Activated T-cell treated with anti-CD3 and anti-CD28 coated beads for 48 hours (primary cell): ENCODE measurements around the gene CLDN8.

Source experiments
- DNase-seq: peaks from one replicate; pipeline ENCODE4 v3.0.0-alpha.2; 2020; ENCODE audit warnings: low read depth

Gene CLDN8

DNA sequence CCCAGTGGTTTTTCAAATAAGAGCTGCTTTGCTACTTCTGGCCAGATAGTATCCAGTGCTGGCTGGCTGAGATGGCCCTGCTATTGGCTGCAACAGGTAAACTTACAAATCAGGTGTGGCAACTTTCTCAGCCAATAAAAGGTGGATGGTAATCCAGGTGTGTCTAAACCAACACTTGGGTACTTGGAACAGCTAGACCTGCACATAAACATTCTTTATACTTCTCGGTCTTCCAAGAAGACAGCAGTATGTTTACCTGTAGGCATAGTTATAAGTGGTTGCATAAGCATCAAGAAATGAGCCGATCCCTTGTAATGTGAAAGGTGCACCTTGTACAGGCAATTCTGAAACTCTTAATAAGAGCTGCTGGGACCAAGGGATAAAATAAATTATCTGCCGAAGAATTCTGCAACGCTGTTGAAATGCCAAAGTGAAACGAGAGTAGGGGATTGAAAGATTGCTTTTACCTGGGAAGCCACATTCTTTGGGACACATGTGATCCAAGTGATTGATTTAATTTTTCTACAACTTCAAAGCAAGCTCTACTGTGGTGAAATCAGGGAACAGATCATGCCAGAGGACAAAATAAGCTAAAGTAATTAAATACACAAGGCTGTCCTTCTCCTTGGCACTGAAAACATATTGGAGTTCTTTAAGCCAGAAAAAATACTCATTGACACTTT is at the start of gene CLDN8:
CLDN8 (minus strand) TSS at position 57 of the 683 bp plus-strand sequence. CDS start 172 bp downstream, outside the sequence.
- no peak for DNase-seq

DNA sequence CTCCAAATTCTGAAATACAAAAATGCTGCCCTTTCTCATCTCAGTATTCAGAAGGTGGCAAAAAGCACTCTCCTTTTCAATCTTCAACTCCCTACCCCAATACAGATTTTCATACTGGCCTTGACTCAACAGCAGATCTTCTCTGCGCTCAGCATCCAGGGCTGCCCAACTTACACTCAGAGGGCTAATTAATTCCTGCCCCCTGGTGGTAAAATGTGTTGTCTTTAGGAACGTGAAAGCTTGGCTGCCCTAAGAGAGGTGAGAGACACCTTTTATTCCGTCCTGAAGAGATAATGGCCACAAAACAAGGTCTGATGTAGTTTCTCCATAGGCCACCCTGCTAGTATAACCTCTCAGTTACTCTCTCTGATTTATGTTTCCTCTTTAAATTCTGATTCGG is 41.9 kb upstream of the CLDN8 start:
- no peak for DNase-seq

DNA sequence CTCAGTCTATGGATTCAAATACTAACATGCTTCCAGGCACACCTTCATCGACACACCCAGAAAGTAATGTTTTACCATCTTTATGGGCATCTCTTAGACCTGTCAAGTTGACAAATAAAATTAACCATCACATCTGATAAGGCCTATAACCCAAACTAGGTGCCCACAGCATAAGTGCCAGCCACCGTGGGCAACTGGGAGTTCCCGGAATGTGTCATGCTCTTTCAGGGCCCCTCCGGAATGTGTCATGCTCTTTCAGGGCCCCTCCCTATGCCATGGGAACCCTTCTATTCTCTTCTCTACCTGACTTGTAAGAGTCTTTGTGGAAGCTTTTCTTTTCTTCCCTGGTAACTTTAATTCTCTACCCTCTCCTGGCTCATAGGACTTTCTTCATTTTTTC is 40.2 kb upstream of the CLDN8 start:
- no peak for DNase-seq

DNA sequence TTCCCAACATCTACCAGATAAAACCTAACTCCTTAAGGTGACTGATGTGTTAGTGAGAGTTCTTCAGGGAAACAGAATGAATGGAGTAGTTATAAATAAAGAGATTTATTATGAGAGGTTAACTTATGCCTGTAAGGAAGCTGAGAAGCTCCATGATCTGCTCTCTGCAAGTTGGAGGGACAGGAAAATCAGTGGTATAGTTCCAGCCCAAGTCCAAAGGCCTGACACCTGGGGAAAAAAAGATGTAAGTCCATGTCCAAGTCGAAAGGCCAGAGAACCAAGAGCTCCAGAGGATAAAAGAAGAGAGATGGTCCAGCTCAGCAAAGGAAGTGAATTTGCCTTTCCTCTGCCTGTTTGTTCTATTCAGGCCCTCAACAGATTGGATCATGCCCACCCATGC is 39.8 kb upstream of the CLDN8 start:
- no peak for DNase-seq

DNA sequence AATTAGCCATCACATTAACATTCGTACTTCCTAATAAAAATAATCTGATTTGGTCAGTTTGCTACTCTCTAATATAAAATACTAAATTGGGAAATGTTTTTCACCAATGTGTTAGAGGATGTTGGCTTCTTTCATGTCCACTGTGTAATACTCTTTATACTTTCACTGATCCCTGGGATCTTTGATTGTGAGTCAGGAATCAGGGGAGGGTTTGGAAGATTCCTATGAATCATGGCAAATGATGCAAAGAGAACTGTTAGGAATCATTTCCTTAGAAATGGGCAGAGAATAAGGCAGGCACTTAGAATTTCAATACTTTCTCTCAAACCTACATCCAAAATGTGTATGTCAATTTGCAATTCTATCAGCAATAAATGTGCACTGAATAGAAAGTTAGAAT is 35.9 kb upstream of the CLDN8 start:
- DNase-seq, result no peak

DNA sequence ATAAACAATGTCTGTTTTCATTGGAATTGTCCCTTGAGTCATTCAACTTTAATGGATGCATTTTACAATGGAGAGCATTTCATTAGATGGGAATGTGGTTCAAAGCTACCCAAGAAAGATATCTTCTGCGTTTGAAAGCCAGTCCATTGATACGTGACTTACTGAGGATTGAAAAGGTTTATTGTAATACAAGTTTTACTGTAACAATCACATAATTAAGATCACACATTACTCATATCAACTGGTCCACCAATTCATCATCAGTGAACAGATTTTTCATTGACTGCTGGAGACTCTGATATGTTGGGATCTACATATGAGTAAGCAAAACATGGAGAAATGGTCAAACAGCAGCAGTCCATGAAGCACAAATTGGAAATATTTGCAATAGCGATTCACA is 34.0 kb upstream of the CLDN8 start:
- no peak for DNase-seq

DNA sequence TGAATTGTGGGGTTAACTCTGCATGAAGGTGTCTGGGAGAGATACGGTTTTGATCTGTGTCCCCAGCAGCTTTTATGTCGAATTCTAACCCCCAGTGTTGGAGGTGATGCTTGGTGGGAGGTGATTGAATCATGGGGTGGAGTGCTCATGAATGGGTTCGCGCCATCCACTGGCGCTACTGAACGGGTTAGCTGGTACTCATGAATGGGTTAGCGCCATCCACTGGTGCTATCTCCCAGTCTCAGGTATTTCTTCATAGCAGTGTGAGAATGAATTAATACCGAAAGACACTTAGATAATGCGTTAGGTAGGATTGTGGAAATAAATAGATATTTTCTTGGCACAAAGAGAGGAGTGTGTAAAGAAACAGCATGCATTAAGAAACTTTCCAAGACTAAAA is 32.9 kb upstream of the CLDN8 start:
- no peak for DNase-seq

DNA sequence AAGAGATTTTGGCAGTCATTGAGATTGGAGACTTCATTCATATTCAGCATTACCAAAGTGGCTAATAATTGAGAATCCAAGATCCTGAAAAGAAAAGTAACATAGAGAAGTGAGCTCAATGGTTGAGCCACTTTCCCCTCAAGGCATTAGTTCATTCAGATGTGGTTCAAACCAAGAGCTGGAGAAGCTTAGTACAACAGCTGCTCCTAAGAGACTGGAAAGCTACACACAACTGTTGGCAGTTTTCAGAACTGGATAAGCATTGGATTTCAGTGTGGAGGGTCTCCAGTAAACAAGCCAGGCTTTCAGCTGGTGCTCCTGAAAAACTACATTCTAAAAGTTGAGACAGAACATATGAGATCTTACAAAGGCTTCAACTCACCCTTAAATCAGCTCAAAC is 29.2 kb upstream of the CLDN8 start:
- DNase-seq, result no peak

DNA sequence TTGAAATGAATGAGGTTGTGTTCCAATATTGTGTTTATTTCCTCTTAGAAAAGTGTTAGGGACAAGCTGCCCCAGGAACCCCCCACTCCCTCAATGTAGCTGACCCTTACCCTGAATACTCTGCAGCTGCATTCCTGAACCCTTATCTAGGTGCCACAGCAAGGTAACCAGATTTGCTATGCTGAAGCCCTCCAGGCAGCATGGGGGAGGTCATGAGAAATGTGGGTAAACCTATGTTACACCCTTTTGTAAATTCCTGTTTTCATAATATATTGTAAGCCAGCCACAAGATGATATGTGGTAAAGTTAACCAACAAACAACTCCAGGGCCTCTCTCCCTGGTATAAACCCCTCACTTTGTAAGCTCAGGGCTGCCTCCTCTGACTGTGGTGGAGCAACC is 27.8 kb upstream of the CLDN8 start:
- DNase-seq, result no peak

DNA sequence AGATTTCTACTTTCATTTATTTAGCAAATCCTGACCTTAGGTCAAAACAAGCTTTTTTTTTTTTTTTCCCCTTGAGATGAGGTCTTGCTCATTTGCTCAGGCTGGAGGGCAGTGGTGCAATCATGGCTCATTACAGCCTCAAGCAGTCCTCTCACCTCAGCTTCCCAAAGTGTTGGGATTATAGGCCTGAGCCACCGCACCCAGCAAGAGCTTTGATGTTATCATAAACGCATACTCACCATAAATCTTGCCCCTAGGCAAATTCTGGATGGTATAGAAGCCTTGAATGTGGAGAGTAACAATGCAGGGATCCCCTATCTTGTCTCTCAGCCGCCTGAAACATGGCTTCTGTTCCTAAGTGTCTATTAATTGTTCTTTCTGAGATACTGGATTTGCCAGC is 24.8 kb upstream of the CLDN8 start:
- no peak for DNase-seq

DNA sequence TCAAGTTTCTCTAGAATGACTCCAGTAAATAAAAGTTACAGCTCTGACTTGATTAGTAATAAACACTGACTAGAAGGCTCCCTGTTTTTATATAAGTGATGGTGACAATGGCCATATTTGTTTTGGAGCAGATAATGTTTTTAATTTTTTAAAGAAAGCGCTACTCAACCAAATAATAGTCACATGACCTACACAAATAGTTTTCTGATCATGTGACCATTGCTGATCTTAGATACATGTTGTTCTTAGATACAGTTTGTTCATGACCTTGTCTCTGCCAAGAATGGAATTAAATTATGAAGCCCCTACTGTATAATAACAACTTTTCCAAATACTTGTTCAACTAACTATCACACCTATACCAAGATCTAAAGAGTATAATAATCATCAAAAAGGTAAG is 22.3 kb upstream of the CLDN8 start:
- no peak for DNase-seq

DNA sequence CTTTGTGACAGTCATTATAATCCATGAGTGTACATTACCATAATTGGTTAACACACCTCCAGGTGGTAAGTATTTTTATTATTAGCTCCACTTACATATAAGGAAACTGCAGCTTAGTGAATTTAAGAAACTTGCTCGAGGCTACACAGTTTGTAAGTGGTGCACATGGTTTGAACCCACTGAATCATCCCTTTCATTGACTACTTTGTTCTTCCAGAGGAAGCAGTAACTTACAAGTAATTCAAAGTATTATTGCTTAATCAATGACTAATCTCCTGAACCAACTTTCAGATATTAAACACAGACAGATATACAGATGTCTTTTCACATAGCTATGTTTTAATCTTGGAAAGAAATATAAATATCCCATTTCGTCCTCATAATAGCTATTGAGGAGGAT is 18.7 kb upstream of the CLDN8 start:
- DNase-seq, result no peak

DNA sequence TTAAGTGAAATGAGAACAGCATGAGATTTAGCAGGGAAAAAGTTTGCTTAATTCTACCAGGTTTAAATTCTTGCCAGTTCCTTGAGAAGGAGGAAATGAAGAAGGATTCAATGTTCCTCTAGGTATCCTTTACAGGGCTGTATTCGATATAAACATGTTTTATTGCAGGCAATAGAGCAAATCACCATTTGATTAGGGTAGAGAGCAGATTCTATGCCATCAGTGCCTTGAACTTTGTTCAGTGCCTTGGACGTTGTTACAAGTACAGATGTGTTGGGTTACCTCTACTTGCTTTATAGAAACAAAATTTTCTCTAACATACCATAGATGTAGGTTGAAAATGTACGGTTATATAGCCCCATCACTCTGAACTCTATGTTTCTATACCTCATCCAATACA is 18.2 kb upstream of the CLDN8 start:
- DNase-seq, result no peak

DNA sequence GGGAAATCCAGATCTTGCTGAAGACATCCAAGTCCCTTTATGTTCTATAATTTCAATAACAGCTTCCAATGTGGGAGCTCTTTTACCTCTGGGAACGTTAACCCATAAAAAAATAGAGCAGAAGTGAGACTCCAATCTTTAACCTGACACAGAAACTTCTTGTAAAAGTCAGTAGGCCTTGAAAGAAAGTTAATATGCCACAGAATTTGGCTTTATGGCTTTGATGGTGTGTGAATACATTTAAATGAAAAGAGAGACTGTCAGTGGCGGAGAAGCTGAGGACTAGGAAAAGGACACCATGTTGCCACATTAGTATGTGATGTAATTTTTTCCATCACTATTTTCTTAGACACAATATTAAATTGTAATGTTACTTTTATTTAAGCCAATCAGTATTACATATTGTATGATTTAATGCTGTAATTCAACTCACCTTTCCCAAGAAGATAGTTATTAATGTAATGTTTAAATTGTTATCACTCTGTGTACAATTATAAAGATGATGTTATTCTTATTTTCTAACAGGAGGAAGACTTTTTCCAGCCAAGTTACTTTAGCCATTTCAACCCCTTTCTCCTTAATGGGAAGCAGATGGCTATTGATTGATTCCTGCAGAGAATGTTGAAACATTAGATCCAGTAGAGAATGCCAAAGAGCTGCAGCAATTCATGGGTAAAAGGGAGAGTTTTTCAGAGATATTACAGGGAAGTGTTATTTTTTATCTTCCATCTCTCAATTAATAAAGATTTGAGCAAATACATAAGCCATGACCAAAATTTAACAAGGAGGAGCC is 17.5 kb upstream of the CLDN8 start:
- DNase-seq, result no peak

DNA sequence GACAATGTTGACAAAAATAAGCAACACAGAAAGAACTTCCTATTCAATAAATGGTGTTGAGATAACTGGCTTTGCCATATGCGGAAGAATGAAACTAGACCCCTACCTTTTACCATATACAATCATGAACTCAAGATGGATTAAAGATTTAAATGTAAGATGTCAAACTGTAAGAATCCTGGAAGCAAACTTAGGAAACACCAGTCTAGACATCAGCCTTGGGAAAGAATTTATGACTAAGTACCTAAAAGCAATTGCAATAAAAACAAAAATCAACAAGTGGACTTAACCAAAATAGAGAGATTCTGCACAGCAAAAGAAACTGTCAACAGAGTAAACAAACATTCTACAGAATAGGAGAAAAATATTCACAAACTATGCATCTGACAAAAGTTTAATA is 16.1 kb upstream of the CLDN8 start:
- DNase-seq, result no peak

DNA sequence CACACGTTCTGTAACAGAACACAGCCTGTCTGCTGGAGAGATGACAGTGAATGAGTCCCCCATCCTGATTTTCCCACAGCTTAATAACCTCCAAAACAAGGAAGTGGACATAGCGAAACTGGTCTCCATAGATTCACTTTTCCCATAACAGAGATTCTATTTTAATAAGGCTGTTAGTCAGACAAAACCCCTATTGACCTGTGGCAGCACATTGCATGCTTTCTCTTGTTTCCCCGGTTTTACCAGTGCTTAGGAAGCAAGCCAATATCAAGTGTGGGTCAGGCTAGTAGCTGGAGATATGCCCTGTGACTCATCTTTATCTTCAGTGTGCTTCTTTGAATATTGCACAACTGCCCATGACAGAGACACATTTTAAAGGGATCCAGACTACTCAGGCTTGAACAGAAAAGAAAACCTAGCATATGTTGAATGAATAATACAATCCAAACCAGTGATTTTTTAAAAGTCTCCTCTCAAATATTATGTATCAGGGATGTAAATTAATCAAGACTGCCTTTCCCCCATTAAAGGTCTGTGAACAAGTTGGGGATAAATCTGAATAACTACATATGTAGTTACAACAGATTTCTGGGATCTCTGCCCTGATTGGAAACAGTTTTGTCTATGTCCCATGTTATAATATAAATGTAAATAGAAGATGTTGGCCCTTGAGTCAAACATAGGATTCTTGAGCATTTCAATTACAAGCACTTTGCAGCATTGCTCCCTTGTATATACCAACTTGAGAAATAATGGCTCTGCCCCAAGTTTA is 11.9 kb upstream of the CLDN8 start:
- no peak for DNase-seq

DNA sequence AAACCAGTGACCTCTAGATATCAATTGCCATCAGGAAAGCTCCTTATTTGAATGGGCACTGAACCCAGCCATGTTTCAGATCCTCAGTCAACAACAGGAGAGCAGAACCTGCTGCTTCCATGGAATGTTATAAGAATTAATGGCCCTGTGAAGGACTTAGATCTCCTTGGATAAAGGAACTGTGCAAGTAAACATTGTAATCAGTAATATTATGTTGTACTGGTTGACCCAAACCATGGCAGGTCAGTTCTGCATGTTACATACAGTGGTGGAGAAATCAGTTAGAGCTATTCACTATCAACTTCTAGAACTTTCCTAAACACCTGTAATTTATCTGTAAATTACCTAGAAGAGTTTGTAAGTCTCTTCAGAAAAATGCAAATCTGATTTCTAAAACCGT is 11.2 kb upstream of the CLDN8 start:
- no peak for DNase-seq

DNA sequence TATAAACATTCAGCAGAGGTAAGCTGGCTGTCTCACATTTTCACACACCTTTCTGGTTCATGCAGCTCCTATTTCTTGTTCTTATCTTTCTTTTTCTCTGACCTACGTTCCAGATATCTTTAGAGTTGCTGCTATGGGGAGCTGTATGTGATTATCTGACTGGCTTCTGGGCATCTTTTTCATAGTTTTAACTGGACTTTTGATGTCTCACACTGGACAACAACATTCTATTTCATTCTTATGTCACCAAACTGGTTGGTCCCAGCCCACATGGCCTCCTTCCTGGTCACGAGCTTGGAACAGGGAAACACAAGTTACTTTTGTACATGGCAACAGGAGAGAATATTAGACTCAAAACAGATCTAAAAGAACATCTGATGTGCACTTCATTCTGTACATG is 7.7 kb upstream of the CLDN8 start:
- no peak for DNase-seq

DNA sequence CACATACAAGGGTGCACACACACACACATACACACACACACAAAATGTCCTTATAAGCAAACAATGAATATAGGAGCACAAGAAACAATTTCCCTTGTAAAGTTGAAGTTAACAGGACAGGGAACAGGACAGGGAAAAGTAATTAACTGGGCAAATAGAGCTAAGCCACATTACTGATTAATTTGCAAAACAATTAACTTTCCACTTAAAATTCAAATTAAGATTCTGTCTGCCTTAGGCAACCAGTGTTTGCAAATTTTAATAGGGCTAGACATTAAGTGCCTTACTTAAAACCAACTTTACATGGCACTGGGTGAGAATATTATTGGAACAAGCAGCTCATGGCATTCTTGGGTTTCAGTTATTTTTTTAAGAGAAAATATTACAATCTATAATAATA is 6.8 kb upstream of the CLDN8 start:
- DNase-seq, result no peak

DNA sequence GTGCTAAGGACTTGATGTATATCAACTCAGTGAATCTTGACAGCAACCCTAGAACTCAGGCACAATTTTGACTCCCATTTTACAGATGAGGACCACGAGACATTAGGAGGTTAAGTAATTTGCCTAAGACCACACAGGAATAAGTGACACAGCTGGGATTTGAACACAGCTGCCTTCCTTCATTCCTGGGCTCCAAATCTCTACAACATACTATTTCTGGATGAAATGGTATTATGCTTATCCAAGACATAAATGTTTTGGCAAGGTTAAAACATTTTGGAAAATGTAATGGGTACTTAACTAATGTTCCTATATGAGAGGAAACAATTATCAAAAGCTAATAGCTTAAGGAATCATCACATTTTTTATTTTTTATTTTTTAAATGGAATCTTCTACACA is 4.8 kb downstream of the CLDN8 start:
- DNase-seq, result no peak

DNA sequence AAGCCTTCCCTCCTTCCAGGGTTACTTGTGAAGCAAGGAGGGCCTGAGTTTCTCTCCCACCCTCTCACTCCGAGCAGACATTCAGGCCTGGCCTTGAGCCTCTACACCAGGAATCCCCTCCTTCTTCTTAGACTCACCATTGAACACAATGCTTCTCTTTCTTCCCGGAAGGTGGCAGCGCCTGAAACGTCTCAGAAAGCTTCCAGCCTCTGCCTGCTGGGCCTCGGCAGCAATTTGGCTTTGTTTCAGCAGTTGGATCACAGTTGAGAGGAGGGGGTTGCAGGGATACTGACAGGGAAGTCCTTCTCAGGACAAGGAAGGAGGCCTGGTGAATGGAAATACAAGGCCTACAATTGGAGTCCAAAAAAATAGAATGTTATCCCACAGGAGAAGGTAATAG is 6.3 kb downstream of the CLDN8 start:
- no peak for DNase-seq

DNA sequence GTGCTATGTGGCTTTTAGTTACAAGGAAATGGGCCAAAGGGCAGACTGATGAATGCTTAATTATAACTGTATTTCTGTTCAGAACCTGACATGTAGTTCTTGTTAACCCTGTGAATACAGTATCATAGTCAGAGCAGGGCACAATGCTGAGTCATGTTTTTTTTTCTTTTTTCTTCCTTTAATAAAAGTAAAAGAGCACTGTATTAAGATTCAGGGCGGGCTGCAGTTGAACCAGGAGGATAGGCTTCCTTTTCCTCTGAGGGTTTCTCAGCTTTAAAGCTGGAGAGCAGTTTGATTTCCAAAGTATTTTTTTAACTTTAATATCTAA is 8.7 kb downstream of the CLDN8 start:
- DNase-seq, result no peak

DNA sequence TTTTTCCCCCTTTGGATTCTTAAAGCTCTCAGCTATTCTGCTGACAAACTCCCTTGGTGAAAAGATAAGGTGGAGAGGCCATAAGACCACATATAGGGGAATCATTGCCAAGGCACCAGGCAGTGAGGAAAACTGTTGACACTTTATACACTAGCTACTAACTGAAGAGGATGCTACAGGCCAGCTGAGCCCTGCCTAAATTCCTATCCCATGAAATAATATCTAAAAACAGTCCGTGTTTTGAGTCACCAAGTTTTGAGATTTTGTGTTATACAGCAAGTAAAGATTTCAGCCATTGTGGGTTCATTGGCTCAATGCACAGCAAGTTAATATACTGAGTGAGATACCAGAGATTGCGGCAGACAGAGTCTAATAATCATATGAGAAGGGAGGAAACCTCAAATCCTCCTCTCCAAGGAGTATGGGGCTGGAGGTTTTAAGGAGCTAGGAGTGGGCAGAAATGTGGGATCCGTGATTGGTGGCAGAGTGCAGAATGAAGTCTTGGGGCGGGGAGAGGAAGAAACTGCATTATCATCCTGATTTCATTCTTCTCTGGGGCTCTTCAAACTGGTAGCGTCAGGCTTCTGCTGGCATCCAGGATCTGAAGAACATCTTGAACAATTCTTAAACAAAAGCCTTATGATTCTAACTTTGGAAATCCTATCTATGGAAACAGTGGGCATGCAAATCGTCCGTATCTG is 9.2 kb downstream of the CLDN8 start:
- DNase-seq, result no peak
